Gastrocnemius medialis (tissue), 4 donors: ENCODE data around the gene TLE4.

Experiments
- CTCF ChIP-seq, 5 experiments: fragments of 450-650 bp in 3 of 5; fragments of 200-600 bp in 2 of 5; sonication (generic) in 2 of 5; IDR thresholded peaks in 4 of 5; conservative IDR thresholded peaks in 1 of 5; 1 replicate in 4 of 5; 2 replicates in 1 of 5; pipeline ENCODE4 v1.5.1; 2016 to 2019; ENCODE audit warnings: antibody characterized with exemption in 5 of 5, mild to moderate bottlenecking in 3 of 5, moderate library complexity in 3 of 5
- POLR2A ChIP-seq, 2 donors: fragments of 450-650 bp; IDR thresholded peaks; one replicate each; pipeline ENCODE4 v1.6.1; 2017; ENCODE audit warnings: antibody characterized with exemption in 2 of 2, mild to moderate bottlenecking in 2 of 2, moderate library complexity in 2 of 2

GRCh38 chr9:79665369-79665768 is 93.6 kb downstream of the TLE4 start:
- TF ChIP-seq CTCF (IDR thresholded peaks at IDR 0.05 in 4 of 5, conservative IDR thresholded peaks at IDR 0.05 in 1 of 5) (no peak), POLR2A (IDR thresholded peaks at IDR 0.05) (no peak)
